ENCODE data around the gene ZBTB47.
A peak's percentile ranks its signal among the peaks of the same experiment; 100 is the strongest.

- no peak for TF ChIP-seq CTCF (conservative IDR thresholded peaks at IDR 0.05 in 1 of 2, IDR thresholded peaks at IDR 0.05 in 1 of 2; ENCODE audit: low read depth in 1 of 2, low read length in 2 of 2)
- peak; percentile 79 for TF ChIP-seq EZH2 (IDR thresholded peaks at IDR 0.05; ENCODE audit: low read length, missing control alignments)
Observed at GRCh38 chr3:42685891-42686820, 32.7 kb downstream of the ZBTB47 start.

All from fibroblast of lung (primary cell).